Naive thymus-derived CD8-positive, alpha-beta T cell (primary cell): ENCODE results near the gene FLYWCH2. TPM values are rescaled to one million over a fixed set of nuclear protein-coding genes. Genes with fewer than 3 reads are reported as not detected.
A peak's percentile ranks its signal among the peaks of the same experiment; 100 is the strongest.
"Not testable (repeated sequence)": the region's sequence is repeated elsewhere in the genome, so short reads cannot be mapped to it uniquely, and the experiment has no call there.

Source experiments
- ATAC-seq, 2 donors: fragments of 150-1000 bp; cut with Tn5 transposase in 1 of 2; sonication (Bioruptor Pico), chemical (Tn5 transposase) in 1 of 2; 1 replicate in 1 of 2; 2 replicates in 1 of 2; pipeline ENCODE4 v1.10.0; 2021; ENCODE audit warnings: mild to moderate bottlenecking in 2 of 2, moderate library complexity in 2 of 2
- POLR2A ChIA-PET: fragments of 350-600 bp; sonication (Branson Sonifier 250); formaldehyde crosslinking; loops from one replicate; lab custom pipeline; 2021; ENCODE audit warnings: antibody characterized with exemption; lab: Charles Lee
- DNase-seq, 10 donors: peaks; one replicate each; pipeline versions ENCODE4 v3.0.0 to v3.0.0-alpha.2; 2020 to 2022
- H3K27ac Mint-ChIP-seq, 10 donors: one replicate each; pipeline ENCODE4 v1.8.0; 2020 to 2022; ENCODE audit warnings: mild to moderate bottlenecking in 10 of 10, mixed read lengths in 10 of 10, moderate library complexity in 4 of 10, inconsistent platforms in 1 of 10
- H3K27me3 Mint-ChIP-seq, 5 donors: one replicate each; pipeline ENCODE4 v1.8.0; 2021 to 2022; ENCODE audit warnings: mixed read lengths in 5 of 5
- H3K36me3 Mint-ChIP-seq, 3 donors: one replicate each; pipeline ENCODE4 v1.8.0; 2020 to 2022; ENCODE audit warnings: mixed read lengths in 3 of 3, mild to moderate bottlenecking in 2 of 3, inconsistent platforms in 1 of 3
- H3K4me1 Mint-ChIP-seq, 4 donors: one replicate each; pipeline ENCODE4 v1.8.0; 2021 to 2022; ENCODE audit warnings: mixed read lengths in 4 of 4
- H3K4me3 Mint-ChIP-seq, 10 donors: one replicate each; pipeline ENCODE4 v1.8.0; 2020 to 2022; ENCODE audit warnings: mild to moderate bottlenecking in 10 of 10, mixed read lengths in 10 of 10, moderate library complexity in 6 of 10, inconsistent platforms in 1 of 10
- H3K9me3 Mint-ChIP-seq, 9 donors: one replicate each; pipeline ENCODE4 v1.8.0; 2020 to 2022; ENCODE audit warnings: mixed read lengths in 9 of 9, mild to moderate bottlenecking in 3 of 9, inconsistent platforms in 1 of 9, moderate library complexity in 1 of 9
- polyA plus RNA-seq, 3 donors: library from polyadenylated mRNA; unstranded; fragments of 300-500 nt; fragmentation: Illumina TruSeq; gene quantifications; one replicate each; pipeline ENCODE4 v1.2.3, GENCODE V29; 2021
- total RNA-seq, 8 experiments: library from RNA in 2 of 8; stranded (reverse) in 2 of 8; gene quantifications; one replicate each; pipeline ENCODE4 v1.2.3 and lab custom pipeline; 2021 to 2026

FLYWCH2 gene
- total and polyA plus RNA-seq, 5 experiments from 2014 or later: 18.0 to 28.8 (median 26.0) TPM

DNA sequence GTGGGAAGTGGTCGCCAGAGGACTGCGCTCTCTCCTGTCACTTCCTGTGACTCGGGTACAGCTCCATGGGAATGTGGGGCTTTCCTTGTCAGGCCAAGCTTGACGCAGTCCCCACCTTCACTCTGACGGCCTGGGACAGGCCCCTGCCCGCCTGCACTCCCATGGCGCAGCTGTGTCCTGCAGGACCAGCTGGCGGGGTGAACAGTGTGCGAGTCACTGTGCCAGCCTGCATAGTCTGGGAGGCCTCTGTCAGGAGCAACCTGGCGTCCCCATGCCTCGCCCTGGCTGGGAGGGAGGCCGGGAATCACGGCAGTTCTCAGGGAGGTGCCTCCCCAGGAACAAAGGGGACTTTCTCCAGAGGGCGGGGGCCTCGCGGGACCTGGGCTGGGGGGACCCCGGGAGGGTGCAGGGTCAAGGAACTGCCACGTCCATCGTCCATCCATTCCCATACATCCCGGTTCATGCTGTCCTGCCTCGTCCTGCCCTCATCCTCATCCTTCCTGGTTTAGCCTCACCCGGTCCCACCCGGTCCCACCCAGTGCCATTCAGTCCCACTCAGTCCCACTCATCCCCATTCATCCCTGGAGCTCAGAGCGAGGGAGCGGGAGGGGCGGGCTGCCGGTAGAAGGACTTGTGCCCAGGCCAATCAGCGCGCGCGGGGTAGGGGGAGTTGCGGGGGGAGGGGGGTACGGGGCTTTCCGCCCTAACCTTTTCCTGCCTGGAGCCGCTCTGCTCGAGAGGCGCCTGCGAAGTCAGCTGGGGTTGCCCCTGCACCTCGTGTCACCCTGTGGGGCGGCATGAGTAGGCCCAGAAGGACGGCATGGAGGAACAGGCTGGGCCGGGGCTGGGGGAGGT, 42.1 kb downstream of the FLYWCH2 start:
- DNase-seq (no peak), ATAC-seq (no peak)
- peaks cover 0 to 31% (median 4%) of the 10 kb centered on the region in 3 donors for H3K36me3 Mint-ChIP-seq
- H3K9me3 Mint-ChIP-seq: no peaks in the 10 kb centered on the region
- peaks cover 10 to 18% (median 14%) of the 10 kb centered on the region in 4 donors for H3K4me1 Mint-ChIP-seq
- no peaks in the 10 kb centered on the region for H3K27me3 Mint-ChIP-seq
- POLR2A ChIA-PET: no interaction called here
- no peak overlapping the region for H3K4me3 Mint-ChIP-seq
- H3K27ac Mint-ChIP-seq: no peak overlapping the region

DNA sequence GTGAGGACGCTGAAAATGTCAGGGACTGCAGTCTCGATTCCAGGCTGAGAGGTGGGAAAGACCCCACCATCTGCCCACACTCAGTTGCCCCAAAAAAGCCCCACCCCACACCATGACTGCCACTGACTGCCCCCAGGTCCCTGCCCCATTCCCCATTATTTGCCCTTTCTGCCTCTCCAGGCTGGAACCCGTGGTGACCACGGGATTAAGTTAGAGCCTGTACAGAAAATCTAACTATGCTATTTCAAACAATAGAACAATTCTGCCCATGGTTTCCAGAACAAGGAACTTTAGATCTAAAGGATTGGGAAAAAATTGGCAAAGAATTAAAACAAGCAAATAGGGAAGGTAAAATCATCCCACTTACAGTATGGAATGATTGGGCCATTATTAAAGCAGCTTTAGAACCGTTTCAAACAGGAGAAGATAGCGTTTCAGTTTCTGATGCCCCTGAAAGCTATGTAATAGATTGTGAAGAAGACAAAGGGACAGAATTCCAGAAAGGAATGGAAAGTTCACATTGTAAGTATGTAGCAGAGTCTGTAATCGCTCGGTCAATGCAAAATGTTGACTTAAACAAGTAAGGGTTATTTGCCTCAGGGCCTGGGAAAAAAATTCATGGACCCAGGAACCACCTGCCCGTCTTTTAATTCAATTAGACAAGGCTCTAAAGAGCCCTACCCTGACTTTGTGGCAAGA, 43.1 kb downstream of the FLYWCH2 start:
- no peak for DNase-seq
- Mint-ChIP-seq H3K36me3 (peaks cover 0 to 25% (median 3%) of the 10 kb centered on the region in 3 donors), H3K27ac (peak overlapping the region in 2 of 10 donors; percentile 51 to 83), H3K9me3 (no peaks in the 10 kb centered on the region), H3K4me1 (peaks cover 10 to 18% (median 14%) of the 10 kb centered on the region in 4 donors), H3K27me3 (no peaks in the 10 kb centered on the region), H3K4me3 (no peak overlapping the region)
- no peak for ATAC-seq
- POLR2A ChIA-PET: interaction anchor here (1.5 kb wide), 1 partner anchor 14 kb away, joined by 6 read pairs; the partner anchor contains the start of gene FLYWCH1

DNA sequence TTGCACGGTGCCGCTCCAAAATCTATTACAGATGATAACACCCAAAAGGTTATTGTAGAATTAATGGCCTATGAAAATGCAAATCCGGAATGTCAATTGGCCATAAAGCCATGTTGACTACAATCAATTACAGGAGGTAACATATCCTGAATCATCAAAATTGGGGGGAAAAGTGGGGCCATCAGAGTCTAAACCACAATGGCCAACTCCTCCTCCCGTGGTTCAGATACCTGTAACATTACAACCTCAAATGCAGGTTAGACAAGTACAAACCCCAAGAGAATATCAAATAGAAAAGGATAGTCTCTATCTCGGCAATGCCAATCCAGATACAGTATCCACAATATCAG, 43.6 kb downstream of the FLYWCH2 start:
- Mint-ChIP-seq H3K27me3 (no peaks in the 10 kb centered on the region), H3K9me3 (no peaks in the 10 kb centered on the region), H3K4me1 (peaks cover 10 to 18% (median 14%) of the 10 kb centered on the region in 4 donors), H3K27ac (peak overlapping the region in 7 of 10 donors; percentile 0 to 83 (median 49)), H3K4me3 (peak overlapping the region in 5 of 10 donors; percentile 5 to 43 (median 31)), H3K36me3 (peaks cover 0 to 23% (median 4%) of the 10 kb centered on the region in 3 donors)
- POLR2A ChIA-PET: interaction anchor here (1.5 kb wide), 1 partner anchor 14 kb away, joined by 6 read pairs; the partner anchor contains the start of gene FLYWCH1
- ATAC-seq (no peak), DNase-seq (no peak)

DNA sequence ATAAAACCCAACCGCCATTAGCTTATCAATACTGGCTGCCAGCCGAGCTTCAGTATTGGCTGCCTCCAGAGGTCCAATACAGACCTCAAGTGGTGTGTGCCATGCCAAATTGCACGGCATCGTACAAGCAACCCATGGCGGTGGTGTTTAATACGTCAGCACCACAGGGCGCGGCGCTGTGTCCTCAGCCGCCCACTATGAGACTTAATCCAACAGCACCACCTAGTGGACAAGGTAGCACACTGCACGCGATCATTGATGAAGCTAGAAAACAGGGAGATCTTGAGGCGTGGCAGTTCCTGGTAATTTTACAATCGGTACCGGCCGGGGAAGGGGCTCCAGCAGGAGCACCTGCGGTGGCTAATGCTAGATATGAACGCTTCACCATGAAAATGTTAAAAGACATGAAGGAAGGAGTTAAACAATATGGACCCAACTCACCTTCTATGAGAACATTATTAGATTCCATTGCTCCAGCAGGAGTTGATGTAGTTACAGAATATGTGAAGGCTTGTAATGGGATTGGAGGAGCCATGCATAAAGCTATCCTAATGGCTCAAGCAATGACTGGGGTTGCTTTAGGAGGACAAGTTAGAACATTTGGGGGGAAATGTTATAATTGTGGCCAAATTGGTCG, 44.1 kb downstream of the FLYWCH2 start:
- ATAC-seq (peak; percentile 100), DNase-seq (peak; percentile 69 to 93 (median 86))
- Mint-ChIP-seq H3K36me3 (peaks cover 0 to 21% (median 5%) of the 10 kb centered on the region in 3 donors), H3K4me1 (peaks cover 10 to 18% (median 14%) of the 10 kb centered on the region in 4 donors), H3K27ac (peak overlapping the region in 7 of 10 donors; percentile 0 to 83 (median 49)), H3K4me3 (peak overlapping the region in 4 of 10 donors; percentile 5 to 43 (median 26)), H3K27me3 (no peaks in the 10 kb centered on the region), H3K9me3 (no peaks in the 10 kb centered on the region)
- POLR2A ChIA-PET: interaction anchor here (1.5 kb wide), 1 partner anchor 15 kb away, joined by 6 read pairs; the partner anchor contains the start of gene FLYWCH1

DNA sequence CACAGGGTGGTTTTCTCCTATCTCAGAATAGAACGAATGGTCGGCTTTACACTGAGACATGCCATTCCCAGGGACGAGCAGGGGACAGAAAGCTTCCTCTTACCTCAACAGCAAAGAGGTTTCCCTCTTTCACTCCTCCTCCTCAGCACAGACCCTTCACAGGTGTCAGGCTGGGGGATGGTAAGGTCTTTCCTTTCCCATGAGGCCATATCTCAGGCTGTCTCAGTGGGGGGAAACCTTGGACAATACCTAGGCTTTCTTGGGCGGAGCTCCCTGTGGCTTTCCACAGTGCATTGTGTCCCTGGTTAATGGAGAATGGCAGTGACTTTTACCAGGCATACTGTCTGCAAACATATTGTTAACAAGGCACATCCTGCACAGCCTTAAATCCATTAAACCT, 45.1 kb downstream of the FLYWCH2 start:
- ATAC-seq, H3K27me3 Mint-ChIP-seq, DNase-seq, POLR2A ChIA-PET, H3K4me3 Mint-ChIP-seq, H3K9me3 Mint-ChIP-seq: not testable (repeated sequence)
- Mint-ChIP-seq H3K4me1 (peaks cover 10 to 18% (median 14%) of the 10 kb centered on the region in 4 donors), H3K36me3 (peaks cover 0 to 22% (median 2%) of the 10 kb centered on the region in 3 donors), H3K27ac (peak overlapping the region in 1 of 10 donors; percentile 41)

DNA sequence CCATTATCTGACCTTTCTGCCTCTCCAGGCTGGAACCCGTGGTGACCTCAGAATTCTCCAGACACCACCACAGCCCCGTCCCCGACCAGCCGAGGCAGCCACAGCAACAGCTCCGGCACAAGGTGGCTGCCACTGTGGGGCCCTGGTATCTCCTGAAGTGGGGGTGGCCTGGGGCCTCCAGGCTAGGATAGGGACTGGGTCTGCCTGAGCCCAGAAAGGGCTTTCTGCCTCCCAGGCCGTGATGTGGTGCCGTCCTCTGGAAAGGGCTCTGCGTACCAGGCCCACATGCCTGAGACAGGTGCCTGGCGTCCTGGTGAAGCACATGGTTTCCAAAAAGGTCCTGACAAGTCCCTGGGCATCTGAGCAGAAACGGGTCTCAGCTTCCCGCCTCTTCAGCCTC, 45.8 kb downstream of the FLYWCH2 start:
- Mint-ChIP-seq H3K4me1 (peaks cover 10 to 18% (median 14%) of the 10 kb centered on the region in 4 donors), H3K27ac (no peak overlapping the region), H3K27me3 (no peaks in the 10 kb centered on the region)

DNA sequence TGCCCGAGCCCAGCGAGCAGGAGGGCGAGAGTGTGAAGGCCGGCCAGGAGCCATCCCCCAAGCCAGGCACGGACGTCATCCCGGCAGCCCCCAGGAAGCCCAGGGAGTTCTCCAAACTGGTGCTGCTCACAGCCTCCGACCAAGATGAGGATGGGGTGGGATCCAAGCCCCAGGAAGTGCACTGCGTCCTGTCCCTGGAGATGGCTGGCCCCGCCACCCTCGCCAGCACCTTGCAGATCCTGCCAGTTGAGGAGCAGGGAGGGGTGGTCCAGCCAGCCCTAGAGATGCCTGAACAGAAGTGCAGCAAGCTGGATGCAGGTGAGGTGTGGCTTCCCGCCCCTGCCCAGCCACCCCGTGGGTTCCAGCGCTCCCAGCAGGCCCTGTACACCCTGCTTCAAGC, 46.7 kb downstream of the FLYWCH2 start:
- H3K27ac Mint-ChIP-seq: no peak overlapping the region
- no peak overlapping the region for H3K4me3 Mint-ChIP-seq
- no peak for ATAC-seq
- peaks cover 10 to 22% (median 15%) of the 10 kb centered on the region in 4 donors for H3K4me1 Mint-ChIP-seq
- H3K9me3 Mint-ChIP-seq: no peaks in the 10 kb centered on the region
- H3K36me3 Mint-ChIP-seq: peaks cover 0 to 25% (median 5%) of the 10 kb centered on the region in 3 donors
- POLR2A ChIA-PET: interaction anchor here (1.2 kb wide), 1 partner anchor 18 kb away, joined by 3 read pairs; the partner anchor contains the start of gene FLYWCH1
- no peaks in the 10 kb centered on the region for H3K27me3 Mint-ChIP-seq
- DNase-seq: peak in 1 of 10 donors; percentile 35

More for the DNA sequence above, 45.8 kb downstream of the FLYWCH2 start:
- POLR2A ChIA-PET: no interaction called here
- DNase-seq (no peak), ATAC-seq (no peak)
- Mint-ChIP-seq H3K9me3 (no peaks in the 10 kb centered on the region), H3K4me3 (no peak overlapping the region), H3K36me3 (peaks cover 0 to 18% (median 2%) of the 10 kb centered on the region in 3 donors)

DNA sequence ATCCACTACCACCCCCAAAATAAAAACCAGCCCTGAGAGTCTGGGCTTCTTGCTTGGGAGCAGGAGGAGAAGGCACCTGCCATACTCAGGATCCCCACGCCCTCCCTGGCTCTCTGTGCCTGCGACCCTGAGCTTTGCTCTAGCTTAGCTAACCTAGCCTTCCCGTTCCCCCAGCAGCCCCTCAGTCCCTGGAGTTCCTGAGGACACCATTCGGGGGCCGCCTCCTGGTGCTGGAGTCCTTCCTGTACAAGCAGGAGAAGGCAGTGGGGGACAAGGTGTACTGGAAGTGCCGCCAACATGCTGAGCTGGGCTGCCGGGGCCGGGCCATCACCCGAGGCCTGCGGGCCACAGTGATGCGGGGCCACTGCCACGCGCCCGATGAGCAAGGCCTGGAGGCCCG, 47.2 kb downstream of the FLYWCH2 start:
- DNase-seq (peak in 1 of 10 donors; percentile 60), ATAC-seq (no peak)
- peaks cover 0 to 29% (median 5%) of the 10 kb centered on the region in 3 donors for H3K36me3 Mint-ChIP-seq
- H3K9me3 Mint-ChIP-seq: no peaks in the 10 kb centered on the region
- no peak overlapping the region for H3K27ac Mint-ChIP-seq
- H3K27me3 Mint-ChIP-seq: no peaks in the 10 kb centered on the region
- H3K4me3 Mint-ChIP-seq: no peak overlapping the region
- peaks cover 10 to 22% (median 15%) of the 10 kb centered on the region in 4 donors for H3K4me1 Mint-ChIP-seq
- POLR2A ChIA-PET: interaction anchor here (1.2 kb wide), 1 partner anchor 18 kb away, joined by 3 read pairs; the partner anchor contains the start of gene FLYWCH1

DNA sequence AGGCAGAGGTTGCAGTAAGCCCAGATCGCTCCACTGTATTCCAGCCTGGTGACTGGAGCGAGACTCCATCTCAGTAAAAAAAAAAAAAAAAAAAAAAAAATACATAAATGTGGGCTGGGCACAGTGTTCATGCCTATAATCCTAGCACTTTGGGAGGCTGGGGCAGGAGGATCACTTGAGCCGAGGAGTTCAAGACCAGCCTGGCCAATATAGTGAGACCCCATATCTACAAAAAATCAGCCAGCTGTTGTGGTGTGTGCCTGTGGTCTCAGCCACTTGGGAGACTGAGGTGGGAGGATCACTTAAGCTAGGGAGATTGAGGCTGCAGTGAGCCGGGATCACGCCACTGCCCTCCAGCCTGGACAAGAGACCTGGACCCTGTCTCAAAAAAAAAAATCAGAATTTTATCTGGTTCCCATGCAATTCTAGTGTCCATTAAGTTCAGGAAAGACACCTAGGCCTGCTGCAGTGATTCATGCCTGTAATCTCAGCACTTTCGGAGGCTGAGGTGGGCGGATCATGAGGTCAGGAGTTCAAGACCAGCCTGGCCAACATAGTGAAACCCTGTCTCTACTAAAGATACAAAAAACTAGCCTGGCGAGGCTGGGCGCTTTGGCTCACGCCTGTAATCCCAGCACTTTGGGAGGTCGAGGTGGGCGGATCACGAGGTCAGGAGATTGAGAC, 48.4 kb downstream of the FLYWCH2 start:
- peaks cover 10 to 20% (median 15%) of the 10 kb centered on the region in 4 donors for H3K4me1 Mint-ChIP-seq
- peaks cover 0 to 38% (median 5%) of the 10 kb centered on the region in 3 donors for H3K36me3 Mint-ChIP-seq
- not testable (repeated sequence) for ATAC-seq, H3K9me3 Mint-ChIP-seq, H3K27ac Mint-ChIP-seq, H3K27me3 Mint-ChIP-seq, H3K4me3 Mint-ChIP-seq
- POLR2A ChIA-PET: interaction anchor here (0.9 kb wide), 1 partner anchor 28 kb away, joined by 6 read pairs; no protein-coding TSS in a partner anchor
- peak in 1 of 10 donors; percentile 11 for DNase-seq

DNA sequence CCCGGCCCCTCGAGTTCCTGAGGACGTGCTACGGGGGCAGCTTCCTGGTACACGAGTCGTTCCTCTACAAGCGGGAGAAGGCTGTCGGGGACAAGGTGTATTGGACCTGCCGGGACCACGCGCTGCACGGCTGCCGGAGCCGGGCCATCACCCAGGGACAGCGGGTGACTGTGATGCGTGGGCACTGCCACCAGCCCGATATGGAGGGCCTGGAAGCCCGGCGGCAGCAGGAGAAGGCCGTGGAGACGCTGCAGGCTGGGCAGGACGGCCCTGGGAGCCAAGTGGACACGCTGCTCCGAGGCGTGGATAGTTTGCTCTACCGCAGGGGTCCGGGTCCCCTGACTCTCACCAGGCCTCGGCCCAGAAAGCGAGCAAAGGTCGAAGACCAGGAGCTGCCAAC, 50.1 kb downstream of the FLYWCH2 start:
- no peak for ATAC-seq
- peaks cover 0 to 44% (median 5%) of the 10 kb centered on the region in 3 donors for H3K36me3 Mint-ChIP-seq
- H3K27me3 Mint-ChIP-seq: no peaks in the 10 kb centered on the region

DNA sequence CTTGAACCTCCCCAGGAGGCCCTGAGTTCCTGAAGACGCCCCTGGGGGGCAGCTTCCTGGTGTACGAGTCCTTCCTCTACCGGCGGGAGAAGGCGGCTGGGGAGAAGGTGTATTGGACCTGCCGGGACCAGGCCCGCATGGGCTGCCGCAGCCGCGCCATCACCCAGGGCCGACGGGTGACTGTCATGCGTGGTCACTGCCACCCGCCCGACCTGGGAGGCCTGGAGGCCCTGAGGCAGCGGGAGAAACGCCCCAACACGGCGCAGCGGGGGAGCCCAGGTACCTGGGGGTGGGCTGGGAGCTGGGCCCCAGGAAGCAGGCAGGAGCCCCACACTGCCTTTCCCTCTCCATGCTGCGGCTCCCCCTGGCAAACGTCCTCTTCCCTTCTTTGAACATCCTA, 50.7 kb downstream of the FLYWCH2 start:
- Mint-ChIP-seq H3K4me1 (peaks cover 0 to 8% (median 5%) of the 10 kb centered on the region in 4 donors), H3K27ac (no peak overlapping the region), H3K27me3 (no peaks in the 10 kb centered on the region), H3K36me3 (peaks cover 0 to 50% (median 5%) of the 10 kb centered on the region in 3 donors), H3K9me3 (no peaks in the 10 kb centered on the region), H3K4me3 (no peak overlapping the region)
- ATAC-seq: no peak
- POLR2A ChIA-PET: no interaction called here
- peak in 1 of 10 donors; percentile 37 for DNase-seq

More for the DNA sequence above, 50.1 kb downstream of the FLYWCH2 start:
- DNase-seq: peak in 1 of 10 donors; percentile 37
- Mint-ChIP-seq H3K27ac (no peak overlapping the region), H3K9me3 (no peaks in the 10 kb centered on the region), H3K4me1 (peaks cover 0 to 8% (median 5%) of the 10 kb centered on the region in 4 donors), H3K4me3 (no peak overlapping the region)
- POLR2A ChIA-PET: interaction anchor here (0.6 kb wide), 2 partner anchors 20 to 1758 kb away, joined by 3 to 5 read pairs; no protein-coding TSS in a partner anchor
